ENCODE measurements around the gene C16orf82.

Gene C16orf82

GRCh38 chr16:27066668-27067537, at the start of gene C16orf82:
TSS of gene C16orf82 (plus strand) at chr16:27066927.
- DNase-seq (ENCODE audit: low read depth in 1 of 2, low spot score in 1 of 2): no peak

- no peak for DNase-seq (ENCODE audit: low read depth in 1 of 2, low spot score in 1 of 2)
Measured at GRCh38 chr16:27020031-27020430, 46.7 kb upstream of the C16orf82 start.

GRCh38 chr16:27024010-27024409, 42.7 kb upstream of the C16orf82 start:
- DNase-seq (ENCODE audit: low read depth in 1 of 2, low spot score in 1 of 2): no peak

GRCh38 chr16:27025581-27025980, 41.1 kb upstream of the C16orf82 start:
- DNase-seq (ENCODE audit: low read depth in 1 of 2, low spot score in 1 of 2): no peak

- no peak for DNase-seq (ENCODE audit: low read depth in 1 of 2, low spot score in 1 of 2)
Measured at GRCh38 chr16:27027971-27028370, 38.8 kb upstream of the C16orf82 start.

- DNase-seq (ENCODE audit: low read depth in 1 of 2, low spot score in 1 of 2): no peak
Measured at GRCh38 chr16:27028591-27029110, 38.1 kb upstream of the C16orf82 start.

GRCh38 chr16:27029525-27029924, 37.2 kb upstream of the C16orf82 start:
- DNase-seq (ENCODE audit: low read depth in 1 of 2, low spot score in 1 of 2): no peak

GRCh38 chr16:27033281-27033979, 33.3 kb upstream of the C16orf82 start:
- DNase-seq (ENCODE audit: low read depth in 1 of 2, low spot score in 1 of 2): no peak

- DNase-seq (ENCODE audit: low read depth in 1 of 2, low spot score in 1 of 2): no peak
Measured at GRCh38 chr16:27040732-27041131, 26.0 kb upstream of the C16orf82 start.

GRCh38 chr16:27046958-27047518, 19.7 kb upstream of the C16orf82 start:
- no peak for DNase-seq (ENCODE audit: low read depth in 1 of 2, low spot score in 1 of 2)

- no peak for DNase-seq (ENCODE audit: low read depth in 1 of 2, low spot score in 1 of 2)
Measured at GRCh38 chr16:27048316-27048715, 18.4 kb upstream of the C16orf82 start.

GRCh38 chr16:27049117-27049516, 17.6 kb upstream of the C16orf82 start:
- no peak for DNase-seq (ENCODE audit: low read depth in 1 of 2, low spot score in 1 of 2)

- no peak for DNase-seq (ENCODE audit: low read depth in 1 of 2, low spot score in 1 of 2)
Measured at GRCh38 chr16:27052007-27052406, 14.7 kb upstream of the C16orf82 start.

- no peak for DNase-seq (ENCODE audit: low read depth in 1 of 2, low spot score in 1 of 2)
Measured at GRCh38 chr16:27053996-27054395, 12.7 kb upstream of the C16orf82 start.

- no peak for DNase-seq (ENCODE audit: low read depth in 1 of 2, low spot score in 1 of 2)
Measured at GRCh38 chr16:27058299-27058698, 8.4 kb upstream of the C16orf82 start.

- DNase-seq (ENCODE audit: low read depth in 1 of 2, low spot score in 1 of 2): no peak
Measured at GRCh38 chr16:27070776-27071175, 4.0 kb downstream of the C16orf82 start.

- DNase-seq (ENCODE audit: low read depth in 1 of 2, low spot score in 1 of 2): no peak
Measured at GRCh38 chr16:27073733-27074132, 7.0 kb downstream of the C16orf82 start.

- no peak for DNase-seq (ENCODE audit: low read depth in 1 of 2, low spot score in 1 of 2)
Measured at GRCh38 chr16:27080895-27081294, 14.2 kb downstream of the C16orf82 start.

- no peak for DNase-seq (ENCODE audit: low read depth in 1 of 2, low spot score in 1 of 2)
Measured at GRCh38 chr16:27083861-27084261, 17.1 kb downstream of the C16orf82 start.

- DNase-seq (ENCODE audit: low read depth in 1 of 2, low spot score in 1 of 2): no peak
Measured at GRCh38 chr16:27084307-27085028, 17.7 kb downstream of the C16orf82 start.

GRCh38 chr16:27085182-27085581, 18.5 kb downstream of the C16orf82 start:
- no peak for DNase-seq (ENCODE audit: low read depth in 1 of 2, low spot score in 1 of 2)

All from activated CD4-positive, alpha-beta T cell treated with anti-CD3 and anti-CD28 coated beads, Interleukin-2, amount 50 U/mL, for 24 hours (primary cell).